Measurements from ENCODE around the gene ORC3.

- TF ChIP-seq REST (IDR thresholded peaks at IDR 0.05; ENCODE audit: insufficient read depth in 1 of 2, low read depth in 2 of 2, low read length in 2 of 2), result no peak
- TF ChIP-seq POLR2AphosphoS5 (IDR thresholded peaks at IDR 0.05; ENCODE audit: low read depth, low read length), result no peak
- TF ChIP-seq TAF1 (IDR thresholded peaks at IDR 0.05; ENCODE audit: borderline replicate concordance, insufficient read depth, low read length), result no peak
- no peak for TF ChIP-seq SIN3A (IDR thresholded peaks at IDR 0.05; ENCODE audit: borderline replicate concordance, insufficient read depth, low read length)
Observed at GRCh38 chr6:87682310-87682709, 92.4 kb downstream of the ORC3 start.
